Measurements from ENCODE around the gene IKZF3. TPM values are rescaled to one million over a fixed set of nuclear protein-coding genes. Genes with fewer than 3 reads are reported as not detected.

The IKZF3 gene
- total RNA-seq, 1 experiment from 2014 or later = 0.22 TPM

DNA sequence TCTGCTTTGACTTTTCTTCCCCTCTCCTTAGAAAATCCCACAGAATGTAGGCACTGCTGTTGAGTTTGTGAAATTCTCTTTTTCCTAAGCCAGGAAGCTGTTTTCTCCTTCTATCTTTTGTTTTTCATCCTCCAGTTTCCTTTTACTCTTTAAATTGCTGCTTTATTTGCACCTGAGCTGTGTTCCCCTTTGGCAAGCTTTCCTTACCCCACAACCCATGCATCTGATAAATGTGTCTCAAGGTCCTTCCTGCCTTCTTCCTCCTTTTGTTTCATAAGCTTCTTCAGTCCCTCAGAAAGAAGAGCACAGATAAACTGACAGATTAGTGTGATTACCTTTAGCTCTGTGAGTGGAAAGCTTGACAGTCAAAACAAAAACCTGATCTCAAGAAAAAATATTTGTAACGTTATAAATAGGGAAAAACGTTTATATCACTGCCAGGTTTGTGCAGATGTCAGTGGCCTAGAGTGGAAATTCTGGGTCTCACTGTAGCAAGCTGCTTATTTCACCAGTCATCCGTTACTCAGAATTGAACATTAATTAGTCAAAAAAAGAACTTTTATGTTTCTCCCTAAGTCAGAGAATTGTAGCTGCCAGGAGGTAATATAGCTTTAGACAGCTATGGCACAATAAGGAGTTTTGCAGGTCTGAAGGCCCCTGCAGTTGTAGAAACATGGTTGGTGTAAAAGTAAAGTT, 30.7 kb upstream of the IKZF3 start:
- Histone ChIP-seq H2AK5ac (ENCODE audit: insufficient read length, low read length) (no peak overlapping the region), H4K20me1 (ENCODE audit: control insufficient read depth, insufficient read depth, insufficient read length) (no peaks in the 10 kb centered on the region), H2BK15ac (ENCODE audit: low read depth, low read length) (no peak overlapping the region), H3K56ac (ENCODE audit: insufficient read length, low read depth, low read length) (no peak overlapping the region), H2BK5ac (ENCODE audit: insufficient read length, low read length) (no peak overlapping the region), H3K79me1 (ENCODE audit: insufficient read depth, low read depth, low read length, poor library complexity, severe bottlenecking) (no peaks in the 10 kb centered on the region), H3K79me2 (ENCODE audit: insufficient read depth, low read length) (no peaks in the 10 kb centered on the region), H3K4ac (ENCODE audit: low read depth, low read length) (no peak overlapping the region), H3K27ac (ENCODE audit: insufficient read length, low read depth, low read length) (no peak overlapping the region), H3K4me2 (ENCODE audit: insufficient read depth, insufficient read length, low read length) (no peak overlapping the region), H3K23me2 (ENCODE audit: insufficient read length, low read depth, low read length, poor library complexity, severe bottlenecking) (no peaks in the 10 kb centered on the region), H3K4me1 (ENCODE audit: insufficient read depth, low read length) (no peaks in the 10 kb centered on the region), H3T11ph (ENCODE audit: low read length) (no peak overlapping the region), H4K5ac (ENCODE audit: insufficient read length, low read depth, low read length) (no peak overlapping the region), H3K27me3 (ENCODE audit: insufficient read depth, low read length) (no peaks in the 10 kb centered on the region), H3K14ac (ENCODE audit: insufficient read depth, low read length) (no peak overlapping the region), H3K9me3 (ENCODE audit: control insufficient read depth, low read depth, low read length) (no peaks in the 10 kb centered on the region), H4K91ac (ENCODE audit: insufficient read length, low read depth, low read length) (no peak overlapping the region), H2BK120ac (ENCODE audit: low read depth, low read length, poor library complexity, severe bottlenecking) (no peak overlapping the region), H3K9ac (ENCODE audit: extremely low read depth, insufficient read length, low read length) (no peak overlapping the region), H2BK12ac (ENCODE audit: insufficient read length, low read depth, low read length) (no peak overlapping the region), H3K18ac (ENCODE audit: insufficient read length, low read depth, low read length) (no peak overlapping the region), H3K23ac (ENCODE audit: insufficient read length, low read depth, low read length) (no peak overlapping the region), H2BK20ac (ENCODE audit: low read depth, low read length, poor library complexity, severe bottlenecking) (no peak overlapping the region), H2AFZ (ENCODE audit: low read length) (no peak overlapping the region), H4K8ac (replicated peaks; ENCODE audit: insufficient read length, low read depth, low read length) (no peak overlapping the region)
- H3K27me3 Mint-ChIP-seq (ENCODE audit: low read depth) = peaks cover 24% of the 10 kb centered on the region
- WGBS (ENCODE audit: extremely low coverage, insufficient read length, low lambda C conversion rate) = no CpG with 5 or more reads among the region's 3 CpGs
- no peak for DNase-seq
- H3K27ac Mint-ChIP-seq = no peak overlapping the region; a peak in 1 of 7 replicates
- H3K9me3 Mint-ChIP-seq = no peaks in the 10 kb centered on the region
- no peak overlapping the region for H3K4me3 Mint-ChIP-seq
- no peaks in the 10 kb centered on the region for H3K4me1 Mint-ChIP-seq
- H3K36me3 Mint-ChIP-seq (ENCODE audit: insufficient read depth in 1 of 3, low read depth in 3 of 3) = no peaks in the 10 kb centered on the region
- no peak for TF ChIP-seq CTCF (conservative IDR thresholded peaks at IDR 0.05)

Measured in H9 (cell line).